GM21423 (cell line): ENCODE data around the gene SSR2.

ENCODE experiments used
- ATAC-seq: cut with Tn5 transposase; IDR thresholded peaks from one replicate; pipeline ENCODE4 v1.9.1; 2021; ENCODE audit warnings: mild to moderate bottlenecking, moderate library complexity; ENCODE audit not compliant: unreplicated experiment

SSR2 gene

GRCh38 chr1:156020293-156021092 lies at the start of gene SSR2:
SSR2 (minus strand) TSS chr1:156020951; CDS start chr1:156020167, 784 bp downstream.
- ATAC-seq = peak; percentile 94

DNA sequence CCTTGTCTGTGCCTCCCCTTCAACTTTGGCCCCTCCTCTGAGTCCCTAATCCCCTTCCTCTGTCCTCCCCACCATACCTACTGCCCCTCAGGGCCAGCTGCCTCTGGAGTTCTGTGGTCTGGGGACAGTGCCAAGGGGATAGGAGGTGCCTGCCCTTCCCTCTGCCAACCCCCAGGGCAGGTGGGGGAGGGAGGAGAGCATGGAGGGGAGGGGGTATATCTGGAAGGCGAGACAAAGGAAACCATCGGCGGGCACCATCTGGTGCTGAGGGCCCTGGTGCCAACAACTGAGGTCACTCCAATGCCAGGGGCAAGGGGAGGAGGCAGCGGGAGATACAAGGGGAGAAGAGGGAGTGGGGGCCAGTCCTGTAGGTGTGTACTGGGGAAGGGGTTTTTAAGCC lies 49.8 kb upstream of the SSR2 start:
- ATAC-seq = no peak

- no peak for ATAC-seq
Measured at GRCh38 chr1:156069490-156070455, 49.0 kb upstream of the SSR2 start.

- no peak for ATAC-seq
Measured at GRCh38 chr1:156067262-156067661, 46.5 kb upstream of the SSR2 start.

DNA sequence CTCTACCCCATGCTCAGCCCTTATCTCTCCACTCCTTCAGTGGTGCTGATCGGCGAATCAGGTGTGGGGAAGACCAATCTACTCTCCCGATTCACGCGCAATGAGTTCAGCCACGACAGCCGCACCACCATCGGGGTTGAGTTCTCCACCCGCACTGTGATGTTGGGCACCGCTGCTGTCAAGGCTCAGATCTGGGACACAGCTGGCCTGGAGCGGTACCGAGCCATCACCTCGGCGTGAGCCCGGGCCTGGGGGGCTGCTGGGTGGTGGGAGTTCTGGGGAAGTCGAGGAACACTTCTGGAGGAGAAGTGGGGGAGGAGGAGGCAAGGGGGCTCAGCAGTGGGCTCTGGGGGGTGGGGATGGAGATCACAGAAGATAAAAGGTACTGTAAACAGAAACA lies 45.1 kb upstream of the SSR2 start:
- no peak for ATAC-seq

- ATAC-seq = no peak
Measured at GRCh38 chr1:156065212-156065611, 44.5 kb upstream of the SSR2 start.

DNA sequence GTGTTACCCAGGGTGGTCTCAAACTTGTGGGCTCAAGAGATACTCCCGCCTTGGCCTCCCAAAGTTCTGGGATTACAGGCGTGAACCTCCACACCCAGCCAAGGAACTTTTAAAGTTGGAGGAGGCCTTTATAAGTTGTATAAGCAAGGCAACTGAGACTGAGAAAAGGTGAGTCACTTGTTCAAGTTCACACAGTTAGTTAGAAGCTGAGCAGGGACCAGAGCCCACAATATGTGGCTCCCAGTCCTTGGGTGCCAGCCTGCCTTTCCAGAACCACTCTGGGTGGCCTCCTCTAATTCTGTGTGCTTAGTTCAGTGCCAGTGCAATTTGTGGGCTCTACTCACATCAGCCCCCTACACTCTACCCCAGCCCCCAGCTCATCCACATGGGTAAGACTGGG lies 43.9 kb upstream of the SSR2 start:
- no peak for ATAC-seq

DNA sequence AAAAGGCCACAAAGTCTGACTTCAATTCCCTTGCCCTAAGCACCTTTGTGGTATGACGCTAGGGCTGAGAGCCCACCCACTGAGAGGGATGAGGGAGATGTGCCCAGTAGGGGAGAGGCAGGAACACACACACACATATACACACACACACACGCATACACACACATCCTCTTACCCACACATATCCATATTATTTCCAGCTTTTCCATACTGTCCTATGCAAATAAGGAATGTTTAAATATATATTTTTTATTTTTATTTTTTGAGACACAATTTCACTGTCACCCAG lies 43.2 kb upstream of the SSR2 start:
- no peak for ATAC-seq

DNA sequence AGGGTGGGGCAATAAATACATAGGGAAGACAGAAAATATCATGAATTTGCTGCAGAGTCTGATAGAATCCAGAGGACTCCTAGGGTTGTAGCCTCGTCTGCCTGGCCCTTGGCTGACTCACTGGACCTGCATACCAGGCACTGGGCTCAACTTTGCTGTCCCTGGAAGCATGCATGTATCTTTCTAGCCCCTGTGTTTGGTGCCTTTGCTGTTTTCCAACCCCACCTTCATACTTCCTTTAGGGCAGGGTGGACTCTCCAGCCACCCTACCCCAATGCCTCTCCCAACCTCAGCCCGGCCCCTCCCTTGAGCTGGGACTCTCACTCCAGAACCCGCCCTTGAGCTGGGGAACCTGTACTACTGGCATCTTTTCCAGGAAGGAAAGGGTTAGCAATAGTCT lies 41.4 kb upstream of the SSR2 start:
- ATAC-seq = no peak

DNA sequence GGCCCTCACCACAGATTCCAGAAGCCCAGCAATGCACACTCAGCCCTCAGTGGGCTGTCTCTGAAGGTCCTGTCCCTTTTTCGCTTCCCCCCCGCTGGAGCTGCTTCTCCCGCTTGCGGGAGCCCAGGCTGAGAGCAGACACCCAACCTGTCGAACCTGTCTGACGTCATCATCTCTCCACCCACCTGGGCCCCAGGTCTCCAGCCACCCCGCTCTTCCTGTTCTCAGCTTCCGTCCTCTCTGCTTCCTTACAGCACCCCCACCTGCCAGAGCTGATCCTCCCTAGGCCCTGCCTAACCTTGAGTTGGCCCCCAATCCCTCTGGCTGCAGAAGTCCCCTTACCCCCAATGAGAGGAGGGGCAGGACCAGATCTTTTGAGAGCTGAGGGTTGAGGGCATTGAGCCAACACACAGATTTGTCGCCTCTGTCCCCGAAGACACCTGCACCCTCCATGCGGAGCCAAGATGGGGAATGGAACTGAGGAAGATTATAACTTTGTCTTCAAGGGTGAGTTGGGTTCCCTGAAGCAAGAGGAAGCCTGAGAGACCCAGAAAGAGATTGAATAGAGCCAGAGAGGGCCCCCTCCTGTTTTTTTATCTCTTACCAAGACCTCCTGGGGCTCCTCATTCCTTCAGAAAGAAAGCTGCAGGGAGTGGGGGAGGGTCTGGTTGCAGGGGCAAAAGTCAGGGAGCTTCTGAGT lies 40.3 kb upstream of the SSR2 start, which contains the start of gene RAB25:
Gene RAB25 (plus strand): TSS at position 224 of the 700 bp plus-strand sequence. CDS start 241 bp downstream, at position 465.
- ATAC-seq = no peak

DNA sequence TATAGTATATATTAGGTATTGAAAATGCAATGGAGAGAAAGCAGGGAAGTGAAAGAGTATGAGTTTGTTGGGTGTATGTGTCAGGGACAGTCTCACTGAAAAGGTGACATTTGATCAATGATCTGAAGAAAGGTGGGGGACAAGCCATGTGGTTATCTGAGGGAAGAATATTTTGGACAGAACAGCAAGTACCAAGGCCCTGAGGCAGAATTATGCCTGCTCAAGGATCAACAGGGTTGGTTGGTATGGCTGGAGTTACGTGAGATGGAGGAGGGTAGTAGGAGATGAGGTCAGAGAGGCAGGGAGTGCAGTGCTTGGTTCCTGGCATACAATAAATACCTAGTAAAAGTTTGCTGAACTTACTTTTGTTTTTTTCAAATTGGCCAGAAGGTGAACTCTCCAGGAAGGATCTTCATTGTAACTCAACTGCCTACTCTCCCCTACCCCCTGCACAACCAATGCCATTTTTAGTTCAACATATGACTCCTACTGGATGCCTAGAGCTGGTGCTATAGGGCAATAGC lies 35.6 kb upstream of the SSR2 start:
- no peak for ATAC-seq

DNA sequence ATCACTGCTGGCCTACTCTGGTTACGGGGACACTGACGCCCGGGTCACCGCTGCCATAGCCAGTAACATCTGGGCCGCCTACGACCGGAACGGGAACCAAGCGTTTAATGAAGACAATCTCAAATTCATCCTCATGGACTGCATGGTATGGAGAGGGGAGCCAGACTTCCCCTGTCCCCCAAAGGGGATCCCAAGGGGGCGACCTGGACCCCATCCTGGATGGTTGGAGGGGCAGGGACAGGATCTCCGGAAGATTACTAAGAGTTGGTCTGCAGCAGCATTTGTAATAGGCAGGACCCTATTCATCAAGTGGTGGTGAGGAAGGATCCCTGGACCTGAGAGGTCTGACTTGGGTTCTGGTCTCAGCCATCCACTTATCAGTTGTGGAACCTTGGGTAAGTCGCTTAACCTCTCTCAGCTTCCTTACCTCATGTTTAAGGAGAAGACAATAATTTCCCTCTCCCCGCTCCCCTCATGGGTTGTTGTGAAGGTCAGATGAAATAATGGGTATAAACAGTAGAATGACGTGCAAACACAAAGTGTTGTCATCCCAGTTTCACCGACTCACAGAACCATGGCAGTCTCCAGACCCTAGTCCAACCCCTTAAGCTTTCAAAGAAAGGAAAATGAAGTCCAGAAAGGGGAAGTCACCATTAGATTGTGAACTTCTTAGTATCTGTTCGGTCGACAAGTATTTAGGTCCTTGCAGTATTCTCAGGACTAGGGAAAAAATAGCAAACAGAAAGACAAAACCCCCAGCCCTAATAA lies 34.7 kb upstream of the SSR2 start:
- no peak for ATAC-seq

DNA sequence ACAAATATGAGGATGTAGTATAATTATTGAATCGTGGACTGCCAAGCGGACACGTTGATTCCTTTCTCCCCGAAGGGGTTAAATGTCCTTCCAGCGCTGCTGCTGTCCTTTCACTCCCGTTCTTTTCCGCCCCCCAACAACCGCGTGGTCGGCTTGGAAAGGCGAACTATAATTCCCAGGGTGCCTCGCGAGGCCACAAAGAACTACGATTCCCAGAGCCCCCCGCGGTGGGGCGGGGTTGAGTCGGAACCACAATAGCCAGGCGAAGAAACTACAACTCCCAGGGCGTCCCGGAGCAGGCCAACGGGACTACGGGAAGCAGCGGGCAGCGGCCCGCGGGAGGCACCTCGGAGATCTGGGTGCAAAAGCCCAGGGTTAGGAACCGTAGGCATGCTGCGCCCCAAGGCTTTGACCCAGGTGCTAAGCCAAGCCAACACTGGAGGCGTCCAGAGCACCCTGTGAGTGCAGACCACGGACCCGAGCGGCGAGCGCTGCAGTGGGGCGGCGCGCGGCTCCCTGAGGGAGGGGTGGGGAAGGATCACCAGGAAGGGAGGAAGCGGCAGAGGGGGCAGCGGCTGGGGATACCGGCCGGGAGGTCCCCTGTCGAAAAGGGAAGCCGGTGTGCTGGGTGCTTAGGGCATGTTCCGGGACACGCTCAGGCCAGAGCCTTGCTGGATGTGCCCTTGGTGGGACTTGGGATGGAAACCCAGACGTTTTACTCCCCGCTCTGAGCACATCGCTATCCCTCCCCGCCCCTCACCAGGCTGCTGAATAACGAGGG lies 33.9 kb upstream of the SSR2 start, which contains the start of gene LAMTOR2:
Gene LAMTOR2 (plus strand): TSS at position 283 of the 781 bp plus-strand sequence. CDS start 108 bp downstream, at position 391.
- peak; percentile 66 for ATAC-seq

- peak; percentile 46 for ATAC-seq
Measured at GRCh38 chr1:156053768-156054499, 33.2 kb upstream of the SSR2 start, which contains the start of gene UBQLN4. UBQLN4 (minus strand) TSS chr1:156053798; CDS start chr1:156053701, 97 bp downstream.

GRCh38 chr1:156052862-156053767 lies 32.4 kb upstream of the SSR2 start:
- ATAC-seq = no peak

GRCh38 chr1:156051011-156051725 lies 30.4 kb upstream of the SSR2 start:
- ATAC-seq = no peak

- ATAC-seq = no peak
Measured at GRCh38 chr1:156050376-156050775, 29.6 kb upstream of the SSR2 start.
